Neural progenitor cell (in vitro differentiated cells): ENCODE measurements around the gene SLC19A1. TPM values are rescaled to one million over a fixed set of nuclear protein-coding genes. Genes with fewer than 3 reads are reported as not detected.
A peak's percentile ranks its signal among the peaks of the same experiment; 100 is the strongest.

ENCODE experiments used
- DNase-seq: peaks from one replicate; pipeline ENCODE4 v3.0.0-alpha.2; 2016; ENCODE audit warnings: low spot score
- H2AFZ ChIP-seq: fragments of 200-600 bp; sonication (generic); replicated peaks from 2 replicates; pipeline ENCODE4 v1.6.1; 2016; ENCODE audit warnings: antibody characterized with exemption
- H3F3A ChIP-seq: fragments of 200-600 bp; sonication (generic); 2 replicates; pipeline ENCODE4 v1.6.1; 2016; ENCODE audit warnings: antibody characterized with exemption, low read depth
- H3K27ac ChIP-seq: fragments of 200-600 bp; sonication (generic); 2 replicates; pipeline ENCODE4 v1.5.1; 2016; ENCODE audit warnings: mild to moderate bottlenecking
- H3K27me3 ChIP-seq: fragments of 200-600 bp; sonication (generic); 2 replicates; pipeline ENCODE4 v1.6.1; 2016; ENCODE audit warnings: mild to moderate bottlenecking, moderate library complexity
- H3K36me3 ChIP-seq: fragments of 200-600 bp; sonication (generic); 2 replicates; pipeline ENCODE4 v1.5.1; 2016
- H3K4me1 ChIP-seq: fragments of 200-600 bp; sonication (generic); 2 replicates; pipeline ENCODE4 v1.6.1; 2016; ENCODE audit warnings: mixed run types
- H3K4me2 ChIP-seq: fragments of 200-600 bp; sonication (generic); 2 replicates; pipeline ENCODE4 v1.6.1; 2016
- H3K4me3 ChIP-seq: fragments of 200-600 bp; sonication (generic); 2 replicates; pipeline ENCODE4 v1.5.1; 2016
- H3K79me2 ChIP-seq: fragments of 200-600 bp; sonication (generic); 2 replicates; pipeline ENCODE4 v1.6.1; 2016; ENCODE audit warnings: low read depth
- H3K9ac ChIP-seq: fragments of 200-600 bp; sonication (generic); 2 replicates; pipeline ENCODE4 v1.6.1; 2016
- H3K9me3 ChIP-seq: fragments of 200-600 bp; sonication (generic); 2 replicates; pipeline ENCODE4 v1.5.1; 2016; ENCODE audit warnings: low read depth
- H4K20me1 ChIP-seq: fragments of 200-600 bp; sonication (generic); 2 replicates; pipeline ENCODE4 v1.6.1; 2016; ENCODE audit warnings: low read depth
- H3K27ac Mint-ChIP-seq: 3 replicates; pipeline ENCODE4 v1.8.0; 2021; ENCODE audit warnings: mixed read lengths
- H3K27me3 Mint-ChIP-seq: 2 replicates; pipeline ENCODE4 v1.8.0; 2022; ENCODE audit warnings: low read depth, mild to moderate bottlenecking, inconsistent platforms, moderate library complexity, mixed read lengths; ENCODE audit not compliant: insufficient read depth
- H3K36me3 Mint-ChIP-seq: 3 replicates; pipeline ENCODE4 v1.8.0; 2021; ENCODE audit warnings: mixed read lengths
- H3K4me1 Mint-ChIP-seq: 3 replicates; pipeline ENCODE4 v1.8.0; 2021; ENCODE audit warnings: mixed read lengths
- H3K4me3 Mint-ChIP-seq: 3 replicates; pipeline ENCODE4 v1.8.0; 2021; ENCODE audit warnings: mild to moderate bottlenecking, moderate library complexity, mixed read lengths
- H3K9me3 Mint-ChIP-seq: 3 replicates; pipeline ENCODE4 v1.8.0; 2020; ENCODE audit warnings: mixed read lengths
- CTCF ChIP-seq: fragments of 200-600 bp; sonication (generic); IDR thresholded peaks from 2 replicates; pipeline ENCODE4 v1.5.1; 2017; ENCODE audit warnings: antibody characterized with exemption, mild to moderate bottlenecking
- EZH2 ChIP-seq: fragments of 200-600 bp; sonication (generic); IDR thresholded peaks from 2 replicates; pipeline ENCODE4 v1.6.1; 2017; ENCODE audit warnings: antibody characterized with exemption, mild to moderate bottlenecking, moderate library complexity
- EZH2phosphoT487 ChIP-seq: fragments of 200-600 bp; sonication (generic); IDR thresholded peaks from 2 replicates; pipeline ENCODE4 v1.6.1; 2017; ENCODE audit warnings: antibody characterized with exemption
- total RNA-seq: library from RNA; depleted of rRNA; stranded (reverse); fragments of >200 nt; gene quantifications from 2 replicates; pipeline ENCODE4 v1.2.3, GENCODE V29; 2015; ENCODE audit warnings: low replicate concordance

SLC19A1 gene
- total RNA-seq, 1 donor from 2014 or later, result 7.7 TPM

- Mint-ChIP-seq H3K9me3 (no peaks in the 10 kb centered on the region), H3K27me3 (peaks cover 8% of the 10 kb centered on the region), H3K27ac (no peak overlapping the region), H3K4me3 (no peak overlapping the region), H3K4me1 (peaks cover 6% of the 10 kb centered on the region), H3K36me3 (no peaks in the 10 kb centered on the region)
- Histone ChIP-seq H3K79me2 (peaks cover 36% of the 10 kb centered on the region), H3K4me2 (no peak overlapping the region), H3K4me3 (no peak overlapping the region), H2AFZ (no peak overlapping the region), H4K20me1 (peaks cover 62% of the 10 kb centered on the region), H3K27ac (no peak overlapping the region), H3K27me3 (no peaks in the 10 kb centered on the region), H3F3A (peaks cover 21% of the 10 kb centered on the region), H3K36me3 (no peaks in the 10 kb centered on the region), H3K9me3 (no peaks in the 10 kb centered on the region), H3K9ac (no peak overlapping the region), H3K4me1 (no peaks in the 10 kb centered on the region)
- TF ChIP-seq CTCF (no peak), EZH2 (no peak), EZH2phosphoT487 (no peak)
- no peak for DNase-seq
Observed at GRCh38 chr21:45454926-45455673, 87.1 kb downstream of the SLC19A1 start.

- Histone ChIP-seq H3K9me3 (no peaks in the 10 kb centered on the region), H3F3A (peaks cover 21% of the 10 kb centered on the region), H3K4me1 (no peaks in the 10 kb centered on the region), H3K9ac (peak overlapping the region; percentile 27), H3K4me2 (no peak overlapping the region), H3K27me3 (no peaks in the 10 kb centered on the region), H2AFZ (no peak overlapping the region), H3K36me3 (no peaks in the 10 kb centered on the region), H3K27ac (peak overlapping the region; percentile 53), H4K20me1 (peaks cover 67% of the 10 kb centered on the region), H3K4me3 (no peak overlapping the region), H3K79me2 (peaks cover 38% of the 10 kb centered on the region)
- TF ChIP-seq EZH2 (no peak), CTCF (no peak), EZH2phosphoT487 (no peak)
- Mint-ChIP-seq H3K36me3 (no peaks in the 10 kb centered on the region), H3K9me3 (no peaks in the 10 kb centered on the region), H3K4me1 (peaks cover 6% of the 10 kb centered on the region), H3K4me3 (no peak overlapping the region), H3K27ac (no peak overlapping the region), H3K27me3 (peaks cover 8% of the 10 kb centered on the region)
- no peak for DNase-seq
Observed at GRCh38 chr21:45454060-45454925, 87.9 kb downstream of the SLC19A1 start.

- peaks cover 68% of the 10 kb centered on the region for H4K20me1 ChIP-seq
- peak overlapping the region; percentile 27 for H3K9ac ChIP-seq
- Mint-ChIP-seq H3K4me1 (peaks cover 6% of the 10 kb centered on the region), H3K27ac (peak overlapping the region; percentile 17), H3K4me3 (peak overlapping the region; percentile 1), H3K9me3 (no peaks in the 10 kb centered on the region), H3K36me3 (peaks cover 2% of the 10 kb centered on the region), H3K27me3 (peaks cover 8% of the 10 kb centered on the region)
- no peak for TF ChIP-seq EZH2phosphoT487
- TF ChIP-seq CTCF, result no peak
- TF ChIP-seq EZH2, result no peak
- no peaks in the 10 kb centered on the region for H3K36me3 ChIP-seq
- H2AFZ ChIP-seq, result no peak overlapping the region
- peaks cover 46% of the 10 kb centered on the region for H3K79me2 ChIP-seq
- H3K4me1 ChIP-seq, result no peaks in the 10 kb centered on the region
- no peak overlapping the region for H3K4me3 ChIP-seq
- peak overlapping the region; percentile 53 for H3K27ac ChIP-seq
- DNase-seq, result no peak
- H3K4me2 ChIP-seq, result no peak overlapping the region
- H3F3A ChIP-seq, result peaks cover 21% of the 10 kb centered on the region
- no peaks in the 10 kb centered on the region for H3K27me3 ChIP-seq
- no peaks in the 10 kb centered on the region for H3K9me3 ChIP-seq
Observed at GRCh38 chr21:45453308-45453950, 88.8 kb downstream of the SLC19A1 start.
